Fibroblast of villous mesenchyme (primary cell): Measurements from ENCODE around the gene MAPK14. TPM values are rescaled to one million over a fixed set of nuclear protein-coding genes. Genes with fewer than 3 reads are reported as not detected.

ENCODE experiments used
- DNase-seq: peaks from one replicate; pipeline ENCODE4 v3.0.0-alpha.2; 2010; ENCODE audit warnings: low read depth
- H3K4me3 ChIP-seq: 2 replicates; pipeline ENCODE4 v1.5.1; 2011; ENCODE audit warnings: low read depth, mild to moderate bottlenecking, low read length
- CTCF ChIP-seq: IDR thresholded peaks from 2 replicates; pipeline ENCODE4 v1.5.1; 2012; ENCODE audit warnings: low read depth, mild to moderate bottlenecking, low read length; ENCODE audit not compliant: insufficient read depth
- total RNA-seq: library from RNA; depleted of rRNA; stranded (reverse); fragments of >200 nt; gene quantifications from 2 replicates; pipeline ENCODE4 v1.2.3, GENCODE V29; 2012

Gene MAPK14
- total RNA-seq, 1 donor, result 86.8 TPM

GRCh38 chr6:36099869-36100483, 72.4 kb downstream of the MAPK14 start:
- DNase-seq, result no peak
- TF ChIP-seq CTCF, result no peak
- H3K4me3 ChIP-seq, result no peak overlapping the region

GRCh38 chr6:36101691-36102090, 74.1 kb downstream of the MAPK14 start:
- DNase-seq, result no peak
- no peak for TF ChIP-seq CTCF
- no peak overlapping the region for H3K4me3 ChIP-seq

- no peak overlapping the region for H3K4me3 ChIP-seq
- no peak for TF ChIP-seq CTCF
- no peak for DNase-seq
Measured at GRCh38 chr6:36102853-36103252, 75.2 kb downstream of the MAPK14 start.

GRCh38 chr6:36104836-36105235, 77.2 kb downstream of the MAPK14 start:
- no peak overlapping the region for H3K4me3 ChIP-seq
- no peak for TF ChIP-seq CTCF
- peak; percentile 31 for DNase-seq

- TF ChIP-seq CTCF, result no peak
- DNase-seq, result no peak
- no peak overlapping the region for H3K4me3 ChIP-seq
Measured at GRCh38 chr6:36109092-36109491, 81.5 kb downstream of the MAPK14 start.

- no peak for TF ChIP-seq CTCF
- no peak overlapping the region for H3K4me3 ChIP-seq
- no peak for DNase-seq
Measured at GRCh38 chr6:36110050-36110449, 82.4 kb downstream of the MAPK14 start.

GRCh38 chr6:36110863-36111262, 83.3 kb downstream of the MAPK14 start:
- no peak for TF ChIP-seq CTCF
- no peak for DNase-seq
- no peak overlapping the region for H3K4me3 ChIP-seq
